SK-MEL-5 (cell line): ENCODE data around the gene B3GNT3. TPM values are rescaled to one million over a fixed set of nuclear protein-coding genes. Genes with fewer than 3 reads are reported as not detected.

Experiments
- DNase-seq: peaks from one replicate; pipeline ENCODE4 v3.0.0-alpha.2; 2016; ENCODE audit warnings: low read depth, low spot score
- in situ Hi-C: cut with HindIII; loops from 2 replicates; pipeline ENCODE4 v1.10.0; 2016; ENCODE audit warnings: low sequenced_read_pairs, high pct_unique_total_duplicates, low pct_unique_long_range_greater_than_20kb
- total RNA-seq: library from RNA; depleted of rRNA; stranded (reverse); fragments of >200 nt; shearing (Covaris generic); gene quantifications from 2 replicates; pipeline ENCODE4 v1.2.3, GENCODE V29; 2014

The B3GNT3 gene
- total RNA-seq, 1 experiment from 2014 or later = not detected

GRCh38 chr19:17841810-17842662 is 47.1 kb downstream of the B3GNT3 start:
- peak; percentile 91 for DNase-seq
- in situ Hi-C loops = no loop called here

GRCh38 chr19:17842663-17843291 is 47.8 kb downstream of the B3GNT3 start:
- in situ Hi-C loops = no loop called here
- no peak for DNase-seq

- in situ Hi-C loops = no loop called here
- no peak for DNase-seq
Observed at GRCh38 chr19:17843292-17843827, 48.4 kb downstream of the B3GNT3 start.

DNA sequence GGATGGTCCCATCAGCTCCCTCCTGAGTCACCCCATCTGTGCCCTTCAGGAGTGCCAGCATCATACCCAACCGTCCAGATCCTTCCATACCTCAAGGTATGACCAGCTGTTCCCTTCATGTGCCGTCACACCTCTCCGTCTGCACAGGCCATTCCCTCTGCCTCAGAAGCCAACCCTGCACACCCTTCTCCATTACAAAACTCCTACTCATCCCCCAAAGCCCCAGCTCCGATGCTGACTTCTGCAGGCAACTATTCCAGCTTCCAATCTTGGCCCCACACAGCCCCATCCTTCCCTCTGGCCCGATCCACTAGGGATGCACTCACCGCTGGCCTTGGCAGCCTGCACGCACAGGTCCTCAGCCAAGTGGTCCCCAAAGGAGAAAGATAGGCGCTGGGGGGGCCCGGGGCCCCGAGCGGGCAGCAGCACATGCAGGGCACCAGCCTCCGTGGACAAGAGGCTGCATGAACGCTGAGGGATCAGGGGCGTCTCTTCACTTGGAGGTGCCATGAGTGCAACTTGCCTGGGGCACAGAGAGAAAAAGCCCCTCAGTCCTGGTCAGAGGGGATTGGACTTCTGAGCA is 49.1 kb downstream of the B3GNT3 start:
- in situ Hi-C loops = no loop called here
- DNase-seq = no peak

DNA sequence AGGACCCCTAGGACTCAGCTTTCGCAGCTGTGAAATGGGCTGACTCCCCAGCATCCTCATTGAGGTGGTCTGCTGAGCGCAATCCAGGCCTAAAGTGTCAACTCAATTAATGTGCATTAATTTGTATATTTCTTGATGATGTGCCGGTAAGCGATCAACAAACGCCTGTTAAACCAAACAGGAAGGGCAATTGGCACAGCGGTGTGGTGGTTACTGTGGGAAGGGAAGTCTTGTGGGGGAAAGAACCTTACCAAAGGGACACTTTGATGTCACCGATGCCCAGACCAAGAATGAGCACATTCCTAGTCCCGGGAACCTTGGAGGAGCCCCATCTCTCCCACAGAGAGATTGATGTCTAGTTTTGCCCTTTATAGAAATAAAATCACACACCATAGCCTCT is 51.2 kb downstream of the B3GNT3 start:
- in situ Hi-C loops = no loop called here

DNA sequence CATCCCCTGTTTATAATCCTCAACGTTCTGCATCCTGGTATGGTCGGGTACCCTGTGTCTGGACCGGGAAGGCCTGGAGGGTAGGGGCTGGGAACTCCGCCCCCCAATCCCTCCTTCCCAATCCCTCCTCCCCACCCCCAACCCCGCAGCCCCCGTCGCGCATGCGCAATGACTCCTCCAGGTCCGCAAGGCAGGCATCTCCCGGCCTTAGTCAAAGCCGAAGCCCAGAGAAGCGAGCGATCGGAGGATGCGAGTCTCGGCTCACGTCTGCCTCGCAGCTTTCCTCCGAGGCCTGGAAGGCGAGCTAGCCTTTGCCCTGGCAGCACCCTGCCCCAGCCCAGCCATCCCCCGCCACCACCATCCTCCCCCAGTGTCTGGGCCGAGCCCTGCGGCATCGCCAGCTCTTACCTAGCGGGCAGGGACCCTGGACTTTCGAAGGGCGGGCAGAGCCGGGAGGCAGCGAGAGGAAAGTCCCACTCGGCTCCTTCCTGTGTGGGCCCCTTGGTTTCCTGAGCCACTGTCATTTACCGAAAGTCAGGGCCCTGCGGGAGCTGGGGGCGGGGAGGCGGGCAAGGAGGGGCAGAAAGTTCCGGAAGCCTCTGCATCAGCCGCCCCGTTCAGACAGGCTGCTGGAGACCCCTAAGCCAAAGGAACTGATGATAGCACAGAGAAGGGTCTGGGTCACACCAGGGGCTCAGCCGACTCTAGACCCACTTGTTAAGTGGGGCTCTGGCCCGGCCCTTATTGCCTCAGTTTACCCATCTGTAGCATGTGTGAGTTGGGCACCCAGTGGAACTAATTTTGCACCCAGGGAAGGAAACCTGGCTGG is 52.8 kb downstream of the B3GNT3 start, which contains the start of gene JAK3:
Gene JAK3, minus strand, starts transcription at position 445 of the 829 bp plus-strand sequence. CDS start 3,565 bp downstream, outside the sequence.
- DNase-seq = peak; percentile 48
- in situ Hi-C loops = no loop called here

More for the DNA sequence above, 51.2 kb downstream of the B3GNT3 start:
- DNase-seq = no peak

DNA sequence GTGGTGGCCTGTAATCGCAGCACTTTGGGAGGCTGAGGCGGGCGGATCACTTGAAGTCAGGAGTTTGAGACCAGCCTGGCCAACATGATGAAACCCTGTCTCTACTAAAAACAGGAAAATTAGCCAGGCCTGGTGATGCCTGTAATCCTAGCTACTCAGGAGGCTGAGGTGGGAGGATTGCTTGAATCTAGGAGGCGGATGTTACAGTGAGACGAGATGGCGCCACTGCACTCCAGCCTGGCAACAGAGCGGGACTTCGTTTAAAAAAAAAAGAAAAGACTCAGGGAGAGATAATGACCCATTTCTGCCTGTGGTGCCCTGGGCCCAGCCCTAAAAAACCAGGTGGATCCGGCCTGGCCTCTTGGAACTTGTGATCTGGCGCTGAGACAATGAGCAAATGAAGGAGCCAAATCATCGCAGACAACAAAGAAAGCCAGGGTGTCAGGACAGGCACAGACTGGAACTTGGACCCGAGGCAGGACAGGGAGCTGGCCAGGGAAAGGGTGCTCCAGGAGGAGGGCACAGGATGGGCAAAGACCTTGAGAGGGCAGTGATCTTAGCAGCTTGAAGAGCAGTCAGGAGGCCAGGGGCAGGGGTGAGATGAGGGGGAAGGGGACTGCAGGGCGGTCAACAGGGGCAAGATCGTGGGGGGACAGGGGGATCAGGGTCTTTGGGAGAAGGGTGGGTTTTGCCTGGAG is 53.8 kb downstream of the B3GNT3 start:
- in situ Hi-C loops = no loop called here
- no peak for DNase-seq

DNA sequence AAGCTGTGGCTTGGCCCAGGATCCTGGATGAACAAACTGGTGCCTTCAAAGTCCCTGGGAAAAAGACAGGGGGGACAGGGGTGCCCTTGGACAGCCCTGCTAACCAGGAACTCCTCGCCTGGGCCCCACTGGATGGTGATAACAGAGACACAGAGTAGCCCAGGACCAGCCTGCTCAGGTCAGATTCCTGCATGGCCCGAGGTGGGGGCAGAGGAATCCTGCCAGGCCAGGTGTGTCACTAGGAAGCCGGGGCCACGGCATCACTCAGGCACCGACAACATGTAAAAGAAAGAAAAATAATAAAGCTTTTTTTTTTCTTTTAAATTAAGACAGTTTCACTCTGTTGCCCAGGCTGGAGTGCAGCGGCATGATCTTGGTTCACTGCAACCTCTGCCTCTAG is 59.1 kb downstream of the B3GNT3 start:
- no peak for DNase-seq
- in situ Hi-C loops = no loop called here

DNA sequence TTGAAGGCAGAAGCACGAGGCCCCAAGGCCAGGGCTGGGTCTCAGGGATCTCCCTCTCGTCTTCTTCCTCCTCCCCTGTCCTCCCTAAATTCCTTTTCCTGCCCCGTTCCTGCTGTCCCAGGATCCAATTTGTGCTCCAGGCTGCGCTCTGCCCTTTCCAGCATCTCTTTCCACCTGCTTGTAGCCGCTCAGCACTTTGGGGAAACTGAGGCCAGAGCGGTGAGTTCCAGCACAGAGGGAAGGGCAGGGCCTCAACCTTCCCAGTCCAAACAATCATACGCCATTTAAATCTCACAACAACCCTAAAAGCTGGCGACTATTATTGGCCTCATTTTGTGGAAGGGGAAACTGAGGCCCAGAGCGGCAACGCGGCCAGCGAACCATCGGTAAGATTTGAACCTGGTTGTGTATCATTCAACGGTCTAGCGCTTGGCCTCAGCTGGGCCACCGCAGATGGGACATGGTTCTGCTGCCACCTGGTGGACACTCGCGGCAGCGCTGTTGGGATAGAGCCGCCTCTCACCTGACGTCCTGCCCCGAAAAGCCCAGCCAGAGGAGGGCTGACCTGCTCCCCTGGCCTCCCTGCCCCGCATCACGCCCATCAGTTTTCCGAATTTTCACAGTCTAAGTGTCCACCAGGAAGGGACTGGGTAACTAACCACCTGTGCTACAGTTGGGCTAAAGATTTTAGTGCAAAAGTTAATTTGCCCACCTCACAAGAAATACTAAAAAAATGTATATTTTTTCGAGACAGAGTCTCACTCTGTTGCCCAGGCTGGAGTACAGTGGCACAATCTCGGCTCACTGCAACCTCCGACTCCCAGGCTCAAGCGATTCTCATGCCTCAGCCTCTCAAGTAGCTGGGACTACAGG is 60.6 kb downstream of the B3GNT3 start:
- DNase-seq = peak; percentile 74
- in situ Hi-C loops = no loop called here

GRCh38 chr19:17859533-17860330 is 64.8 kb downstream of the B3GNT3 start, which contains the start of gene RPL18A:
TSS of gene RPL18A (plus strand) at chr19:17859910. CDS start at chr19:17859957, 47 bp downstream.
- in situ Hi-C loops = no loop called here
- peak; percentile 99 for DNase-seq

- in situ Hi-C loops = no loop called here
- DNase-seq = no peak
Observed at GRCh38 chr19:17860331-17860992, 65.5 kb downstream of the B3GNT3 start.

- DNase-seq = no peak
- in situ Hi-C loops = no loop called here
Observed at GRCh38 chr19:17860993-17861360, 66.0 kb downstream of the B3GNT3 start.

- in situ Hi-C loops = no loop called here
Observed at GRCh38 chr19:17861542-17862402, 66.8 kb downstream of the B3GNT3 start.

More at GRCh38 chr19:17861542-17862402, 66.8 kb downstream of the B3GNT3 start:
- DNase-seq = no peak
